RKO (cell line): ENCODE data around the gene CAPRIN2.

ENCODE experiments used
- DNase-seq: peaks from one replicate; pipeline ENCODE4 v3.0.0-alpha.2; 2016; ENCODE audit warnings: low spot score

CAPRIN2 gene

GRCh38 chr12:30700216-30700900 lies 54.4 kb downstream of the CAPRIN2 start:
- no peak for DNase-seq

- no peak for DNase-seq
Measured at GRCh38 chr12:30698346-30698745, 56.4 kb downstream of the CAPRIN2 start.

GRCh38 chr12:30696943-30697342 lies 57.8 kb downstream of the CAPRIN2 start:
- DNase-seq: no peak

- DNase-seq: no peak
Measured at GRCh38 chr12:30696486-30696885, 58.3 kb downstream of the CAPRIN2 start.

- DNase-seq: no peak
Measured at GRCh38 chr12:30696103-30696408, 58.7 kb downstream of the CAPRIN2 start.

GRCh38 chr12:30695199-30696102 lies 59.3 kb downstream of the CAPRIN2 start, which contains the start of gene IPO8:
TSS of gene IPO8 (minus strand) at chr12:30695869. CDS start at chr12:30695647, 222 bp downstream.
- peak; percentile 95 for DNase-seq

GRCh38 chr12:30694412-30695198 lies 60.1 kb downstream of the CAPRIN2 start:
- DNase-seq: peak; percentile 73

GRCh38 chr12:30692470-30692869 lies 62.3 kb downstream of the CAPRIN2 start:
- peak; percentile 66 for DNase-seq

GRCh38 chr12:30691122-30691879 lies 63.5 kb downstream of the CAPRIN2 start:
- DNase-seq: peak; percentile 91

- no peak for DNase-seq
Measured at GRCh38 chr12:30687265-30687986, 67.3 kb downstream of the CAPRIN2 start.

GRCh38 chr12:30679241-30679640 lies 75.5 kb downstream of the CAPRIN2 start:
- DNase-seq: no peak

GRCh38 chr12:30678221-30678620 lies 76.5 kb downstream of the CAPRIN2 start:
- DNase-seq: no peak

GRCh38 chr12:30661210-30661609 lies 93.5 kb downstream of the CAPRIN2 start:
- no peak for DNase-seq
